Renal cortex interstitium (tissue), 11 donors: ENCODE results near the gene SERPINB13. TPM values are rescaled to one million over a fixed set of nuclear protein-coding genes. Genes with fewer than 3 reads are reported as not detected.

Source experiments
- DNase-seq, 11 donors: peaks; one replicate each; pipeline ENCODE4 v3.0.0-alpha.2; 2013; ENCODE audit warnings: low read depth in 9 of 11, low spot score in 4 of 11; ENCODE audit errors: extremely low read depth in 1 of 11
- polyA plus RNA-seq, 3 donors: library from polyadenylated mRNA; unstranded; fragments of 120-200 nt; gene quantifications; one replicate each; pipeline ENCODE4 v1.2.1, GENCODE V29; 2013; ENCODE audit not compliant: insufficient read length in 3 of 3

SERPINB13 gene
- polyA plus RNA-seq, 3 donors, result not detected

DNA sequence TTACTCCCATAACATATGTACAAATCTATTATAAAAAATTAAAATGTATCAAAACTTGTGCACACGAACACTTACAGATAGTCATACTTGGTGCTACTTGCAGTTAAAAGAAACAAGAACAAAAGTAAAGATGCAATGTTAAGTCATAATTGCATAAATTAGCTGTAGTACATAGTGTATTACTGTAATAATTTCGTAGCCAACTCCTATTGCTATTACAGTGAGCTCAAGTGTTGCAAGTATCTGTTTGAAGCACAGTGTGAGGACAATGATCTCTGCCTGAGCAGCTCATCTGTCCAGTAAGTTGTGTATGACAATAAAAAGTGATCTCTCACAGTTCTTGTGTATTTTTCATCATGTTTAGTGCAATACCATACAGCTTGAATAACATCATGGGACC, 7.5 kb upstream of the SERPINB13 start:
- no peak for DNase-seq

DNA sequence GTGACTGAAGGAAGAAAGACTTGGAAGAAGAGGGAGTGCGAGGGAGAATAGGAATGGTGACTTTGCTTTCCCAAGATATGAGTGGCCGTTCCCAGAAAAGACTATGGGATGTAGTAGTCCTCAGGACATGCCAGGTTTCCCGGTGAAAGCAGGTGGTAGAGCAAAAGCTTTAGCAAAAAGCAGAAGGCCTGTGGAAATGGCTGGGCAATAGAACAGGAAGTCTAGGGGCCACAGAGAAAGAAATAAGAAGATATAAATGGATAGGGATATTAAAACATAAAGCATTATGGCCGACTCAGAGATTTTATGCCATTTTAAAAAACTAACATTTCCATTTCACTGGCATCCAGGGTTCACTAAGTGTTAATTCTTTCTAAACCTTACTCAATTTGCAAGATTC, 1.2 kb upstream of the SERPINB13 start:
- no peak for DNase-seq

DNA sequence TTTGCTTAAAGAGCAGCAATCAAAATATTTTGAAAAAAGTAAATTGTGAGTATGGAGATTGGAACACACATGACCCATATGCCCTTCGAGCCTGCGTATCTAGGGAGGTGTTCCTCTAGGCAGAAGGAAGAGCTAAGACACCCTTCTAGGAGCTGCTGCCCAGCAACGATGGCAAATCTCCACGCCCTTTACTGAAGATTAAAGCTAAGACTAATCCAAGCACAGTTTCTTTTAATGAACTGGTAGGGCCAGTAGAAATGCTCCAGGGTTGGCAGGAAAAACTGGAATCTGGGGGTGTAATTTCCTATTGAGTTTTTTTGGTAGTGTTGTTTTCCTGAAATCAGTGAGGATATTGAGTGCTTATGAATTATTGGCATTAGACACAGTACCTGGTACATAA, 712 bp upstream of the SERPINB13 start:
- DNase-seq, result no peak

DNA sequence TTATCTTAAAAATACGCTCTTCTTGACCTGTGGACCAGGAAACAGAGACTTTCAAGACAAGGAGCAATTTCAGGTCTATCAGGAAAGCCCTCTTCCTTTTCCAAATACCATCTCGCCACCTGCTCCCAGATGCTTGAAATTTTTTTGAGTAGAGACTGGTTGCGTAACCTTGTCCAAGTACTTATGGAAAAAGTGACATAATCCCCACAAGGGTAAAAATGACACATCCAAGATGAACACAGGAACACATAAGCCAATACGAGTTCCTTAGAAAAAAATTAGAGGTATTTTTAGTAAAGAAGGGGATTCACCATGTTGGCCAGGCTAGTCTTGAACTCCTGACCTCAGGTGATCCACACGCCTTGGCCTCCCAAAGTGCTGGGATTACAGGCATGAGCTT, 1.8 kb downstream of the SERPINB13 start:
- DNase-seq, result no peak

GRCh38 chr18:63590373-63590772, 3.2 kb downstream of the SERPINB13 start:
- DNase-seq, result no peak

- no peak for DNase-seq
Measured at GRCh38 chr18:63590966-63591695, 4.0 kb downstream of the SERPINB13 start.

DNA sequence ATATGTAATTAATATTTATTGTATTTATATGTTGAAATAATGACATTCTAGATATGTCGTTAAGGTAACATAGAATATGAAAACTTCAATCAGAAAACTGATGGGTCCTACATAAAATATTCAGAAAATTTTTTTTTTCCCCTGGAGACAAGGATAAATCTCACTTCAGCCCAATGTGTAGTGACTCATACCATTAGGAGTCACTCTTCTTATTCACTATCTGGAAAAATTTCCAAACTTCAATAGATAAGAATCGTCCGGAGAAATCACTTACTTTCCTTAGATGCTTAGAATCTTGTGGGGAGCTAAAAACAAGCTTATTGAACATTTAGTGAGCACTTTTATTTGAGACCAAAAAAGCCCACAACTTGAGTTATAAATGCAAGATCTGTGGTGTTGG, 4.6 kb downstream of the SERPINB13 start:
- no peak for DNase-seq

GRCh38 chr18:63592471-63592870, 5.3 kb downstream of the SERPINB13 start:
- no peak for DNase-seq

- no peak for DNase-seq
Measured at GRCh38 chr18:63596964-63597363, 9.8 kb downstream of the SERPINB13 start.

DNA sequence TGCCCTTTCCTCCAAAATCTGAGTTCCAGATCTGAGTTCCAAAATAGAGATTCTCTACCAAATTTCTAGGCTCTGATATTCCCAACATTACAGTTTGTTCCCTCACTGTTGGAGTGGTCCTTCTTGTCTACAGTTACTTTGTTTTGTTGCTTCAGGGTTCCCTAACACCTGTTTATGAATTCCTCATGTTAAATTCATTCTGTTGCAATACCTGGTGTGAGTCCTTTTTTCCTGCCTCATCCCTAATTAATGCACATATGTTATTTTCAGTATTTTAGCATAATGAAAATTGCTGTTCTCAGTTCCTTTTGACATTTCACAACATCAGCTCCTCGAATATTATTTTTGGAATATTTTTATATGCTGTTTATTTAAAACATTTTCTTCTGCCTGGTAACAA, 16.2 kb downstream of the SERPINB13 start:
- no peak for DNase-seq

- no peak for DNase-seq
Measured at GRCh38 chr18:63603772-63604171, 16.6 kb downstream of the SERPINB13 start.

GRCh38 chr18:63604791-63605567, 17.8 kb downstream of the SERPINB13 start:
- DNase-seq, result no peak

GRCh38 chr18:63606526-63606925, 19.4 kb downstream of the SERPINB13 start:
- DNase-seq, result no peak

- no peak for DNase-seq
Measured at GRCh38 chr18:63613420-63613819, 26.3 kb downstream of the SERPINB13 start.

DNA sequence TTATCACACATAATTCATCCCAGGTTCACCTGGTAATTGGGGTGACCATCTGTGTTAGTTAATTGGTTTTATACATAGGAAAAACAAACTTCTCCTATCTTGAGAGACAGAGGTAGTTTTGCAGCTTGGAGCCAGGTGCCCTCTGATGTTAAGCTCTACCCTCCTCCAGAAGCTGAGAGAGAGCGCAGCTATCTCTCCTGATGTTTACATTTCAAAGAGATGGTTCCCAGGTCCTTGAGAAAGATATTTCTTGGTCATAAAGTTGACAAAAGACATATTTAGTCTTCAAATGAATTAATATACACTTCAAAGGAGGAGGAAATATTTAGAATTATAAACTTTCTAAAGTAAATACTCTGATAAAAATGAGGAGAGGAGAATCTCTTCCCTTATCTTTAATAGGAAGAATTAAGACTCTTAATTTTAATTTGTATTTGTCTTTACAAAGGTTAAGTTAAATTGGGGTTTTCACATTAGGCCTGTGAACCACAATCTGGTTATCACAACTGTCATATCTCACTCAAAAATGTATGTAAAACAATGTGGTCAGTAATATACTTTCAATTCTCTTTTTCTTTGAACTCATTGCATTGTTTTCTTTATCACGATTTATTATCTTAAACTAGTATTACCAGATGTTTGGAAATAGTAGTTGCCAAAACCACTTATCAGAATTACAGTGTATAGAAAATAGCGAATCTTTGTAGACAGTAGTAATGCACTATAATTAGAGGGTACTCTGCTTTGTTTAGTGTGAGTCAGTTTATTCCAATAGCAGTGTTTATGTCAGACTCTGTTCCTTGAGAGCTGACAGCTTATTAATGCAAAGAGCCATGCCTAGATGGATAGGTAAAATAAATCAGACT, 30.1 kb downstream of the SERPINB13 start:
- peak in 2 of 11 donors; percentile 2 to 8 for DNase-seq

GRCh38 chr18:63617915-63618234, 30.7 kb downstream of the SERPINB13 start:
- no peak for DNase-seq

- DNase-seq, result no peak
Measured at GRCh38 chr18:63619661-63620060, 32.5 kb downstream of the SERPINB13 start.

DNA sequence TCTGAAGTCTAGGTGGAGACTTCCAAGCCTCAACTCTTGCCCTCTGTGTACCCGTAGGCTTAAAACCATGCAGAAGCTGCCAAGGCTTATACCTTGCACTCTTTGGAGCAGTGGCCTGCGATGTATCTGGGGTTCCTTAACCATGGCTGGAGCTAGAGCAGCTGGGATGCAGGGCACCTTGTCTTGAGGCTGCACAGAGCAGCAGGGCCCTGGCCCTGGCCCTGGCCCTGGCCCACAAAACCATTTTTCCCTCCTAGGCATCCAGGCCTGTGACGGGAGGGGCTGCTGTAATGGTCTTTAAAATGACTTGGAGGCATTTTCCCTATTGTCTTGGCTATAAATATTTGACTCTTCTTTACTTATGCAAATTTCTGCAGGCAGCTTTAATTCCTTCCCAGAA, 37.7 kb downstream of the SERPINB13 start:
- DNase-seq, result no peak

DNA sequence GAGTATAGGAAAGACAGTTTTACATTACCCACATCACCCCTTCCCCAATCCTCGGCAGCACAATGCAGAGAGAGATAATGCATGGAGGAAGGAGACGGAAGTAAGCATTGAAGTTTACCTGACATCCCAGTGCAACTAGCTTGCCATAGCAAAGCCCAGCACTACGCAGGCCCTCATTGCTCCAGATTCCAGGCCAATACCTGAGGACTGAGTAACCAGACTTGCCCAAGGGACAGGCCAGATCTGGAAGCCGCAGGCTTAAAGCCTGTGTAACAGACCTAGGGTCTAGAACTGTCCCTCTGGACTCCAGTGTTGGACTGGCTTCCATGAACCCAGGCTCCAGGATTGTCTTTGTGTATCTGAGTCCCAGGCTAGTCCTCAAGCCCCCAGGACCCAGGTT, 39.3 kb downstream of the SERPINB13 start:
- DNase-seq, result no peak

GRCh38 chr18:63627819-63628218, 40.7 kb downstream of the SERPINB13 start:
- DNase-seq, result no peak
